Measurements from ENCODE around the gene MRPL37.

Gene MRPL37

DNA sequence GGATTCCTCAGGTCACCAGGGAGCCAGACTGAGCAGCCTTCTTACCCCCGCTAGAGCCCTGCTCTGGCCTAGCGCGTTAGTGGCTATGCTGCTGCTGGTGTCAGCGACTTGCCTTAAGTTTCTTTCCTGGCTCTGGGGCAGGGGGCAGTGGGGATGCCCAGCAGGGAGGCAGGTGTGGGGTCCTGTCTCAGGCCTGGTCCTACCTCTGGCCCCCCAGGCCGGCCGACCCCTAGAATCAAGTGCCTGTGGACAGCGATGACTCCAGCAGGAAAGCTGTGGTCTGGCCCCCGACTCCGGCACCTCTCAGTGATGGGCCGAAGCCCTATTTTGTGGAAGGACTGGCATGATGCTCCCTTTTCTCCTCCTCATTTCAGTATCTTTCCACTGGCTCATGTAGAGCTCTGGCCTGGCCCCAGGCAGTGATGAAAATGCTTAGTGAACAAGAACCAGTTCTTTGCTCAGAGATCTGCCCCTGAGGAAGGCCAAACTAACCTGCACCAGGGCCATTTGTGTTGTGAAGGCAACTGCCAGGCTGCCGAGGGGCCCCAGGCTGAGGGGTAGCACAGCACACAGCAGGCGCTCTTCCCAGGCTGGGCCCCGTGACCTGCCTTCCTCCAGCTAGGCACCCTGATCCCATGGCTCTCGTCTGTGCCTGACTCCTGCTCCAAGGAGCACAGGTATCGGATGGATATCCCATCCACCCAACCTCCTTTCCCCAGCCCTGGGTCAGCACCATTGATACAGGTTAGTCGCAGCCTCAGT is 23.7 kb downstream of the MRPL37 start:
- Histone ChIP-seq H3K27ac (no peak overlapping the region), H3K9ac (no peak overlapping the region), H3K4me2 (ENCODE audit: low read length) (no peak overlapping the region)

GRCh38 chr1:54224233-54224632 is 24.3 kb downstream of the MRPL37 start:
- no peak overlapping the region for H3K4me3 ChIP-seq (ENCODE audit: low read depth, low read length)
- no peak overlapping the region for H3K4me2 ChIP-seq (ENCODE audit: low read length)
- no peaks in the 10 kb centered on the region for H3K9me3 ChIP-seq (ENCODE audit: control insufficient read depth, low read length)
- H3K36me3 ChIP-seq (ENCODE audit: control insufficient read depth, insufficient read depth, low read length) = no peaks in the 10 kb centered on the region
- peaks cover 17% of the 10 kb centered on the region for H3K4me1 ChIP-seq
- no peak overlapping the region for H3K27ac ChIP-seq
- no peaks in the 10 kb centered on the region for H3K79me2 ChIP-seq
- H3K27me3 ChIP-seq (ENCODE audit: control insufficient read depth, insufficient read depth, low read length) = no peaks in the 10 kb centered on the region
- no peak overlapping the region for H2AFZ ChIP-seq
- no peak overlapping the region for H3K9ac ChIP-seq
- TF ChIP-seq, protein P1, sequence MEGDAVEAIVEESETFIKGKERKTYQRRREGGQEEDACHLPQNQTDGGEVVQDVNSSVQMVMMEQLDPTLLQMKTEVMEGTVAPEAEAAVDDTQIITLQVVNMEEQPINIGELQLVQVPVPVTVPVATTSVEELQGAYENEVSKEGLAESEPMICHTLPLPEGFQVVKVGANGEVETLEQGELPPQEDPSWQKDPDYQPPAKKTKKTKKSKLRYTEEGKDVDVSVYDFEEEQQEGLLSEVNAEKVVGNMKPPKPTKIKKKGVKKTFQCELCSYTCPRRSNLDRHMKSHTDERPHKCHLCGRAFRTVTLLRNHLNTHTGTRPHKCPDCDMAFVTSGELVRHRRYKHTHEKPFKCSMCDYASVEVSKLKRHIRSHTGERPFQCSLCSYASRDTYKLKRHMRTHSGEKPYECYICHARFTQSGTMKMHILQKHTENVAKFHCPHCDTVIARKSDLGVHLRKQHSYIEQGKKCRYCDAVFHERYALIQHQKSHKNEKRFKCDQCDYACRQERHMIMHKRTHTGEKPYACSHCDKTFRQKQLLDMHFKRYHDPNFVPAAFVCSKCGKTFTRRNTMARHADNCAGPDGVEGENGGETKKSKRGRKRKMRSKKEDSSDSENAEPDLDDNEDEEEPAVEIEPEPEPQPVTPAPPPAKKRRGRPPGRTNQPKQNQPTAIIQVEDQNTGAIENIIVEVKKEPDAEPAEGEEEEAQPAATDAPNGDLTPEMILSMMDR (IDR thresholded peaks at IDR 0.05) = no peak

More for the DNA sequence above, 23.7 kb downstream of the MRPL37 start:
- Histone ChIP-seq H3K27me3 (ENCODE audit: control insufficient read depth, insufficient read depth, low read length) (no peaks in the 10 kb centered on the region), H3K4me1 (peaks cover 21% of the 10 kb centered on the region), H3K4me3 (ENCODE audit: low read depth, low read length) (no peak overlapping the region), H3K9me3 (ENCODE audit: control insufficient read depth, low read length) (no peaks in the 10 kb centered on the region), H3K36me3 (ENCODE audit: control insufficient read depth, insufficient read depth, low read length) (no peaks in the 10 kb centered on the region), H2AFZ (no peak overlapping the region), H3K79me2 (no peaks in the 10 kb centered on the region)
- TF ChIP-seq, protein P1 (IDR thresholded peaks at IDR 0.05) = no peak

DNA sequence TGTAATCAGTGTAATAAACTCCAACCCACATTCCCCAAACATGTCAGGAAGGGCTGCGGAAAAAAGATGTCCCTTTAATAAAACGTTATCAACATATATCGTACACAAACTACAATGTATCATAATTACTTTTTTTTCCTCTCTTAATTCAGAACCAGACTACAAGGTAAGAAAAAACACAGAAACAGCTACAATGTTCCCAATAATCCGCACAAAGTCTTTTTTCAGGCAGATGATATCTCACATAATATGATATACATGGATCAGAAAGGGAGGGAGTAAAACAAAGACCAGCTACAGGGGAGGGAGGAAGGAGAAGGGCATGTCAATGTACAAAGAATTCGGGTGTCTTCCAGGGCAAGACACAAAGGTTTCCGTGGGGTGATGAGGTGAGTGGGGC is 25.4 kb downstream of the MRPL37 start:
- TF ChIP-seq, protein P1 (IDR thresholded peaks at IDR 0.05) = no peak
- Histone ChIP-seq H3K4me2 (ENCODE audit: low read length) (no peak overlapping the region), H3K9me3 (ENCODE audit: control insufficient read depth, low read length) (no peaks in the 10 kb centered on the region), H3K4me3 (ENCODE audit: low read depth, low read length) (no peak overlapping the region), H3K36me3 (ENCODE audit: control insufficient read depth, insufficient read depth, low read length) (no peaks in the 10 kb centered on the region), H3K4me1 (peaks cover 14% of the 10 kb centered on the region), H2AFZ (no peak overlapping the region), H3K79me2 (no peaks in the 10 kb centered on the region), H3K9ac (no peak overlapping the region), H3K27ac (no peak overlapping the region), H3K27me3 (ENCODE audit: control insufficient read depth, insufficient read depth, low read length) (no peaks in the 10 kb centered on the region)

DNA sequence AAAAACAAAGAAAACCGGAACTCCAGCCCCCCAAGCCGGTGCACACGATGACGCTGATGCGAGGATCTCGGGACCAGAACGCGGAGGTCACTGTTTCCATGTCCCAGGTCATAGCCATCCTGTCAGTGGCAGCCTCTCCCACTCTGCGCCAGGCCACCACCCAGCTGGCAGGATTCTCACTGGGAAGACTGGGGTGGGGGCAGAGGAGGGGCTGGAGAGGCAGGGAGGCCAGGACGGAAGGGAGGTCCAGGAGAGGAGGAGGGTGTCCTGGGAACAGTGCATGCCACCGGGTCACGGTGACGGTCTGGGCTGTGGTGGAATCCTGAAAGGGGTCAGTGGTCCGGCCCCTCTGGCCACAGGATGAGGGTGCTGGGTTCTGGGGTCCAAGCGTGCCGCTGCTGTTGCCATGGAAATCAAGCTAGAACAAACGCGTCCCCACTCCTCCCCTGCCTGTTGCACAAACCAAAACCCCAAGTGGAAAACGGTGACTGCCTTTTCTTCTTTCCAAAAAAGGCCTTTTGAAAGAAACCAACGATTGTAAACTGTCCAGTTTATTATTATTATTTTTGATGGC is 26.1 kb downstream of the MRPL37 start:
- no peak overlapping the region for H3K4me2 ChIP-seq (ENCODE audit: low read length)
- H3K4me3 ChIP-seq (ENCODE audit: low read depth, low read length) = no peak overlapping the region
- TF ChIP-seq, protein P1 (IDR thresholded peaks at IDR 0.05) = no peak
- H3K79me2 ChIP-seq = no peaks in the 10 kb centered on the region
- no peak overlapping the region for H2AFZ ChIP-seq
- no peaks in the 10 kb centered on the region for H3K9me3 ChIP-seq (ENCODE audit: control insufficient read depth, low read length)
- no peak overlapping the region for H3K9ac ChIP-seq
- no peaks in the 10 kb centered on the region for H3K36me3 ChIP-seq (ENCODE audit: control insufficient read depth, insufficient read depth, low read length)
- peaks cover 12% of the 10 kb centered on the region for H3K4me1 ChIP-seq
- no peaks in the 10 kb centered on the region for H3K27me3 ChIP-seq (ENCODE audit: control insufficient read depth, insufficient read depth, low read length)
- H3K27ac ChIP-seq = no peak overlapping the region

All from parathyroid adenoma (tissue), 2 donors.